KG1 (cell line): Measurements from ENCODE around the gene TOB1.
A peak's percentile ranks its signal among the peaks of the same experiment; 100 is the strongest.

Experiments
- DNase-seq: peaks from one replicate; lab custom pipeline; 2025; lab: John Stamatoyannopoulos, UW

The TOB1 gene

GRCh38 chr17:50866261-50866949, at the start of gene TOB1:
TSS of gene TOB1 (minus strand) at chr17:50866354. CDS start at chr17:50864017, 2,337 bp downstream.
- peak; percentile 54 for DNase-seq

GRCh38 chr17:50914505-50915063, 48.4 kb upstream of the TOB1 start:
- DNase-seq, result no peak

- DNase-seq, result no peak
These were observed 47.0 kb upstream of the TOB1 start for GRCh38 chr17:50913120-50913519.

GRCh38 chr17:50911890-50912289, 45.7 kb upstream of the TOB1 start:
- DNase-seq, result no peak

- no peak for DNase-seq
These were observed 45.3 kb upstream of the TOB1 start for GRCh38 chr17:50911450-50911849.

GRCh38 chr17:50909765-50910605, 43.8 kb upstream of the TOB1 start:
- no peak for DNase-seq

DNA sequence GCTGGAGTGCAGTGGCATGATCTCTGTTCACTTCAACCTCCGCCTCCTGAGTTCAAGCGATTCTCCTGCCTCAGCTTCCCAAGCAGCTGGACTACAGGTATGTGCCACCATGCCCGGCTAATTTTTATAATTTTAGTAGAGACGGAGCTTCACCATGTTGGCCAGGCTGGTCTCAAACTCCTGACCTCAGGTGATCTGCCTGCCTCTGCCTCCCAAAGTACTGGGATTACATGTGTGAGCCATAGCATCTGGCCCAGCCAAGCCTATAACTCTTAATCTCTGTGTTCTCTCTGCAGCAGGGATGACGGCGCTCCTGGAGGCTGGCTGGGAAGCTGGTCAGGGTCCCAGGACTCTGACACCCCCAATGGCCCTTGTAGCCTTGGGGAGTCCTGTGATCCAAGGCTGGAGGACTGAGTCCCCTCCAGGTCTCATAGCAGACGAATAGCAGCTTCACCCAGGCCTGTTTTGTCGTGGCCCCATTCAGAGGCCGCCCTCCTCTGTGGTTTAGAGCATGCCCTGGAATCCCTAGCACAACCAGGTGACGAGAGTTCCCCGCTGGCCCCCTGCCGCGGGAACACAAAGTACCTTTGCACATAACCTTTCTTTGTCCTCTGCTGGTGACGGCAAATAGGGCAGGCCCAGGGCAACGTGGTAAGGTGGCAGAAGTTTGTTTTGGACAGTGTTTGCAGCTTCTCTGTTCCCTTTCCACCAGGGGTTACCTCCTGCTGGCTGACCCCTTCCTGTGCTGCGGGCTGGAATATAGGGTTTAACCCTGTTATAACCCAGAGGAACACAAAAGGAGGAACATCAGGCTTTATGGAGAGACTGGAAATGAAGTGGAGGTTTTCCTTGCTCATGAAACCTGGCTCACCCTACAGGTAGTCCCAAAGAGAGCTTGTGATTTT, 43.0 kb upstream of the TOB1 start:
- DNase-seq, result no peak

DNA sequence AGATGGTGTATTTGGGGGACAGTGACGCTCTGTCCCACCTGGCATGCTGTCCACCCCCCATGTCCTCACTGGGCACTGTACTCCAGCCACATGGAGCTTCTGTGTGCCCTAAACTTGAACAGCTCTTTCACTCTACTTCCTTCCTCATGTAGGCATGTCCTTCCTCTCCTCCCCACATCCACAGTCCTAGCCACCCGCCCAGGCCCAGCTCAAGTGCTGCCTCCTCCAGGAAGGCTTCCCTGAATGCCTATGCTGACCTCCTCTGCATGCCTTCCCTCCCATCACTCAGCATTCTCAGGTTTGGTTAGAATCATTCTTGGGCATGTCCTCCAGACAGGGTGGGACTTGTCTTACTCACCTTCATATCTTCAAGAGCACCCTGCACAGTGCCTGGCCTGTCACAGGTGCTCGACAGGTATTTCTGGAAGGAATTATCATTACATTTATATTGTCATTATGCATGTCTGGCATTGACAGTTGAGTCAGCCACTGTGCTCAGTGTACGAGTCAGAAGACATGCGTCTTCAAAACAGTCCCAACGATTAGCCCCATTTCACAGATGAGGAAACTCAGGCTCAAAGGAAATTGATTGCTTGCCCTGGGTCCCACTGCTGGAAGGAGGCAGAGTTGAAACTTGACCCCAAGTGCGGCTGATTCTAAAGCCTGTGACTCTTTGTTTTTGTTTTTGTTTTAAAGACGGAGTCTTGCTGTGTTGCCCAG, 42.1 kb upstream of the TOB1 start:
- DNase-seq, result no peak

GRCh38 chr17:50906443-50906842, 40.3 kb upstream of the TOB1 start:
- DNase-seq, result no peak

DNA sequence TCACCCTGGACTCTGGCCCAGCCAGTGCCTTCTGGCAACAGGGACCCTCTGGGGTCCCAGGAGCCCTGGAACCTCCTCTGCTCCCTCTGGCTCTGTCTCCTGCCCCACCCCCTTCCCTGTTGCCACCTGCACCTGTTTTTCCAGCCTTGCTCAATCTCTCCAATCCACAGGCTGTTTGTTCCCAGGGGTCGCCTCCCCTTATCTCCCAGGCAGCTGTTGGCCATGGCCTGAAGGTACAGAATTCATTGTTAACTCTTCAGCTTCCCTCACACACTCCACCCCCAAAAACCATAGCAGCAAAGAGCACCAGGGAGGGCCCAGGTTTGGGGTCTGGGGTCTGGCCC, 39.3 kb upstream of the TOB1 start:
- DNase-seq, result no peak

DNA sequence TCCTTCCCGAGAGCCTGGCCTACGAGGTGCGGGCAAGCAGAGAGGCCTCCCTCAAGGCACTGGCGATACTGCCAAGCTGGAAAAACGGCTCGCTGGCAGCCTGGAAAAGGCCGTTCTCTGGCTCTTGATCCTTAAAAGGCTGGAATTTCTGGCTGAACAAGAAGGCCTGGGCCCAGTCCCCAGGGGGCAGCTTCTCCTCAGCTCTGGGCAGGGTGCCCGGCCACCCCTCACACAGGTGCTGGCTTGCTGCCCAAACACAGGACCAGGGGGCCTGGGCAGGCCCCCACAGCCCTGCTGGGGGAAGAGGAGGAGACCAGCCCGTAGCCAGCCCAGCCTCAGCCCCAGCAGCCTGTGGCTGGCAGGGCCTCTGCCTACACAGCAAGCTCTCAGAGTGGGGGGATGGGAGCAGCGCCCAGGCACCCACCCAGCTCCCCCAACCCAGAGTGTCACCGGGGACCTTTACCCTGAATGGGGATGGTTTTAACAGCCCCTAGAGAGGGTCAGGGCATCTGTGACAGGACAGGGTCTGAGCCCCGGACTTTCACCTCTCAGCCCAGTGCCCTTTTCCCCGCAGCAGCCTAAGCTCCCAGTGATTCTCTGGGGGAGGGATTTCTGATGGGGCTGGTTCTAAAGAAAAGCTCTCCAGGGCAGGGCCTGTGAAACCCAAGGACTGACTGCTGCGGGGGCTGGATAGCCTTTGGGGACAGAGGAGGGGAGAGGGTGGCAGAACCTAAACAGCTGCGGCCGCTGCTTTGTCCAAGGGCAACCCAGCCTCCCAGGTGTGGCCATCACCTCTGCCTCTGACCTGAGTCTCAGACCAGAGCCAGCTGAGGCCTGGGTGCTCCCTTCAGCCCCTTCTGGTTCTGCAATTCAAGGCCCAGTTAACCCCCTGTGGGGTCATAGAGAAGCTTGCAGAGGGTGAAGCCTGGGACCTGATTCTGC, 38.6 kb upstream of the TOB1 start:
- DNase-seq, result no peak

DNA sequence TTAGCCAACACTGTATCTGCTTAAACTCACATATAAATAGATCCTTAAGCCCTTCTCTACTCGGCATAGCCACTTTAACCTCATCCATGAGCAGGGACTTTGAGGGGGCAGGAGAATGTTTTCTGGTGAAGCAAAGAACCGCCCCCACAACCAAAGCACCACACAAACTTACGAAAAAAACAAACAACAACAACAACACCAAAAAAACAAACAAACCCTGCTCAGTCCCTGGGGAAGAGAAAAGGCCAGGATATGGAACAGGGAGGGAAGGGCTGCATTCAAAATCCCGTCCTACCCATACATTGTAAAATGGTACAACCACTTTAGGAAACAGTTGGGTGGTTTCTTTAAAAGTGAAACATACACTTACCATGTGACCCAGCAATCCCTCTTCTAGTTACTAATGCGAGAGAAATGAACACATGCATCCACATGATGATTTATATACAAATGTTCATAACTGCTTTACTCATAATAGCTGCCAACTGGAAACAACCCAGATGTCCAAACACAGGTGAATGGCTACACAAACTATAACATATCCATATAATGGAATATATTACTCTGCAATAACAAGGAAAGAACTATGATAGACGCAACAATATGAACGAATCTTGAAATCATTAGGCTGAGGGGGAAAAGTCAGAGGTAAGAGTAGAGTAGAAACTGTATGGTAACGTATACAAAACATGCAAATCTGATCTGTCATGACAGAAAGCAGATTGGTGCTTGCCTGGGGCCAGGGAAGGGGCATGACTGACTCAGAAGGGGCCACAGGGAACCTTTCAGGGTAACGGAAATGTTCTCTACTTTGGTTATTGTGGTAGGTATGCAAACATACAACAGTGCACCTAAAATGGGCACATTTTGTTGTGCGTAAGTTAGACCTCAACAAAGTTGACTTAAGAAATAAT, 37.7 kb upstream of the TOB1 start:
- no peak for DNase-seq

GRCh38 chr17:50902372-50903353, 36.5 kb upstream of the TOB1 start:
- DNase-seq, result no peak

GRCh38 chr17:50900383-50900892, 34.3 kb upstream of the TOB1 start:
- DNase-seq, result no peak

- no peak for DNase-seq
These were observed 33.6 kb upstream of the TOB1 start for GRCh38 chr17:50899559-50900319.

GRCh38 chr17:50899005-50899460, 32.9 kb upstream of the TOB1 start:
- no peak for DNase-seq
